Measurements from ENCODE around the gene TGFBR1.
A peak's percentile ranks its signal among the peaks of the same experiment; 100 is the strongest.

The TGFBR1 gene

GRCh38 chr9:99167119-99167518 lies 62.2 kb downstream of the TGFBR1 start:
- H3K36me3 Mint-ChIP-seq (ENCODE audit: low read depth), result no peaks in the 10 kb centered on the region
- no peaks in the 10 kb centered on the region for H3K9me3 Mint-ChIP-seq
- H3K27ac Mint-ChIP-seq, result no peak overlapping the region
- peaks cover 23% of the 10 kb centered on the region for H3K27me3 Mint-ChIP-seq (ENCODE audit: low read depth)
- H3K4me1 Mint-ChIP-seq, result peaks cover 31% of the 10 kb centered on the region
- no peak overlapping the region for H3K4me3 Mint-ChIP-seq
- TF ChIP-seq, protein P1, sequence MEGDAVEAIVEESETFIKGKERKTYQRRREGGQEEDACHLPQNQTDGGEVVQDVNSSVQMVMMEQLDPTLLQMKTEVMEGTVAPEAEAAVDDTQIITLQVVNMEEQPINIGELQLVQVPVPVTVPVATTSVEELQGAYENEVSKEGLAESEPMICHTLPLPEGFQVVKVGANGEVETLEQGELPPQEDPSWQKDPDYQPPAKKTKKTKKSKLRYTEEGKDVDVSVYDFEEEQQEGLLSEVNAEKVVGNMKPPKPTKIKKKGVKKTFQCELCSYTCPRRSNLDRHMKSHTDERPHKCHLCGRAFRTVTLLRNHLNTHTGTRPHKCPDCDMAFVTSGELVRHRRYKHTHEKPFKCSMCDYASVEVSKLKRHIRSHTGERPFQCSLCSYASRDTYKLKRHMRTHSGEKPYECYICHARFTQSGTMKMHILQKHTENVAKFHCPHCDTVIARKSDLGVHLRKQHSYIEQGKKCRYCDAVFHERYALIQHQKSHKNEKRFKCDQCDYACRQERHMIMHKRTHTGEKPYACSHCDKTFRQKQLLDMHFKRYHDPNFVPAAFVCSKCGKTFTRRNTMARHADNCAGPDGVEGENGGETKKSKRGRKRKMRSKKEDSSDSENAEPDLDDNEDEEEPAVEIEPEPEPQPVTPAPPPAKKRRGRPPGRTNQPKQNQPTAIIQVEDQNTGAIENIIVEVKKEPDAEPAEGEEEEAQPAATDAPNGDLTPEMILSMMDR (IDR thresholded peaks at IDR 0.05; ENCODE audit: unreplicated experiment in 3 of 3), result no peak

DNA sequence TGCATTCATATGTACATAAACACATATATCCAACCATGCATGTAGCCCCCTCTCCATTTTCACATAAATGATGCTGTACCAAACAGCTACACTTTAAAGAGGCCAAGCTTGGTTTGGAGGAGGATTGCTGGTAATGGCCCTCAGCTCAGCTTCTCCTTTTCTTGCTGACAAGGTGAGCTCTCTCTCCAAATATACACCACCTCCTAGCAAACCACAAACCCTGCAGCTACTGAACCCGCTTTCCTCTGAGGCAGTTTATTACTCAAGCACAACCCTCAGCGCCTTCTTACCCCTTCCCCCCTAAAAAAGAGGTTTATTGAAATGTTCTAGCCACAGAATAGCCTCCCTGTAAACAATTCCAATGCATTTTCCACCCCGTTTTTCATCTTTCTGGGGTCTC lies 62.8 kb downstream of the TGFBR1 start:
- no peaks in the 10 kb centered on the region for H3K36me3 Mint-ChIP-seq (ENCODE audit: low read depth)
- H3K27me3 Mint-ChIP-seq (ENCODE audit: low read depth), result peaks cover 22% of the 10 kb centered on the region
- TF ChIP-seq, protein P1 (IDR thresholded peaks at IDR 0.05; ENCODE audit: unreplicated experiment in 3 of 3), result no peak
- no peak overlapping the region for H3K4me3 Mint-ChIP-seq
- H3K27ac Mint-ChIP-seq, result no peak overlapping the region
- H3K4me1 Mint-ChIP-seq, result peaks cover 33% of the 10 kb centered on the region
- H3K9me3 Mint-ChIP-seq, result no peaks in the 10 kb centered on the region

GRCh38 chr9:99169086-99169485 lies 64.2 kb downstream of the TGFBR1 start:
- no peaks in the 10 kb centered on the region for H3K36me3 Mint-ChIP-seq (ENCODE audit: low read depth)
- H3K4me1 Mint-ChIP-seq, result peaks cover 47% of the 10 kb centered on the region
- H3K4me3 Mint-ChIP-seq, result no peak overlapping the region
- TF ChIP-seq, protein P1 (IDR thresholded peaks at IDR 0.05; ENCODE audit: unreplicated experiment in 3 of 3), result no peak
- H3K9me3 Mint-ChIP-seq, result no peaks in the 10 kb centered on the region
- H3K27ac Mint-ChIP-seq, result peak overlapping the region in 1 of 3 experiments; percentile 92
- H3K27me3 Mint-ChIP-seq (ENCODE audit: low read depth), result peaks cover 26% of the 10 kb centered on the region

DNA sequence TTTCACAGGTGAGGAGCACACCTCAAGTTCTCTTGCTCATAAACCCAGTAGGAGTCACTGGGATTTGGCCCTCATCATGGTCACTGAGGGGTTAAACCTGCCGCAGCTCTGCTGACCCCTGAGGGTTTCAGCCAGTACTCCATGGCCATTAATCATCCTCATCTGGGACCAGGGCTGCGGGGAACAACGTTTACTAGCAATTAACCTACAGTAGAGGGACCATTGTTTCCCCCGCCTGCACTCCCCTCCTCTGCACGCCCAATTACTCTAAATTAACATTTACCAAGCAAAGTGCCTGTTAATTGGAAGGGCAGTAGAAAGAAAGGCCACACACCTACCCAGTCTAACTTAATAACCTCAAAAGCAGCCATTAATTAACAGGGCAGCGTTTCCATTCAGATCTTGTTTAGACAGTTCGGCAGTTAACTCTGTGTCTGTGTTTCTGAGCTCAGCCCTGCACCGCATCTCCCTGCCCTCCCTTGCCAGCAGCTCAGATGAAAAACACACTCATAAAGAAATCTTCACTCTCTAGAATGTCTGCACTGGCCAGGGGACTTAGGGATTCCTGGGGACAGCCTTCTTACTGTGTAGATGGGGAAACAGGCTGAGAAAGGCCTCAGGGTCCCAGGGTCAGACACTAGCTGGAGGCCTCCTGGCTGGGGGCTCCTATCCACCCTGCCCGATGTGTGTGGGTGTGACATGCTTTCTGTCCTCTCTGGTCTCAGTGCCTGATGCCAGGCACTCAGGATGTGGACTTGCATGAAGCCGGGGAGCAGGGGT lies 65.3 kb downstream of the TGFBR1 start:
- Mint-ChIP-seq H3K27me3 (ENCODE audit: low read depth) (peaks cover 25% of the 10 kb centered on the region), H3K36me3 (ENCODE audit: low read depth) (no peaks in the 10 kb centered on the region), H3K4me1 (peaks cover 52% of the 10 kb centered on the region), H3K27ac (peak overlapping the region; percentile 63 to 92 (median 90)), H3K4me3 (peak overlapping the region; percentile 4 to 35 (median 29)), H3K9me3 (no peaks in the 10 kb centered on the region)
- TF ChIP-seq, protein P1 (IDR thresholded peaks at IDR 0.05; ENCODE audit: unreplicated experiment in 3 of 3), result peak in 2 of 3 experiments; percentile 20 to 30

DNA sequence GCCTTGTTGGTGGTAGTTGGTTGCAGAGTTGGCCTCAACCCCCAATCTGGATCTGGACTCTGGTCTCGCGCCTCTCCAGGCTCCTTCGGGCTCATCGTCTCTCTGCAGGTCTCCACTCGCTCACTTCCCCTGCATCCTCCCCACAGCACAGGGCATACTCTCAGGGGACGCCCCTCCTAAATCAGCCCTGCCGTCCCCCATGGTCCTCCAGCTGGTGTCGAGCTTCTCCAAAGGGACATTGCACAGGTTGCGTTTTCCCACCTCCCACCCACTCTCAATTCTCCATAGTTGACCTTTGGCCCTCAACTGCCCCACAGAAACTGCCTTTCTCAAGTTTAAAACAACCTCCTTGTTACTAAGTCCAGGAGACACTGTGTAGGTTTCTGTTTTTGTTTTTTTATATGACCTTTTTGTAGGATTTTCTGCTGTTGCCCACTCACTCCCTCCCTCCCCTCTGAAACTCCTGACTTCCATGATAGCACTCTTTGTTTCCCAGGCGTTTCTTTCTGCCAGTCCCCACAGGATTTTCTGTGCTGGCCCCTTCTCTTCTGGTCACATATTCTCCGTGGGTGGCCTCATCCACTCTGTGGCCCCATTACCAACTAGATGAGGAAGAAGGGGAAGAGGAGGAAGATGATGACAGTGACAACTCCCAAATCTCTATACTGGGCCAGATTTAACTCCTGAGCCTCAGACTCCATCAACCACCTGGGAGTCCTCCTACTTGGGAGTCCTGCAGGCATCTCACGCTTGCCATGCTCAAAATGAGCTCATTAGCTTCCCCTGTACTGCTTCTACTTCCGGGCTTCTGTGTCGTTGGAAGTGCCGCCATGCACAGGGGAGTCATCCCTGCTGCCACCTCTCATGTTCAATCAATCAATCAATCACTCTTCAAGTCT lies 66.6 kb downstream of the TGFBR1 start:
- H3K36me3 Mint-ChIP-seq (ENCODE audit: low read depth), result no peaks in the 10 kb centered on the region
- H3K27ac Mint-ChIP-seq, result peak overlapping the region; percentile 4 to 89 (median 65)
- TF ChIP-seq, protein P1 (IDR thresholded peaks at IDR 0.05; ENCODE audit: unreplicated experiment in 3 of 3), result no peak
- peaks cover 17% of the 10 kb centered on the region for H3K27me3 Mint-ChIP-seq (ENCODE audit: low read depth)
- peaks cover 56% of the 10 kb centered on the region for H3K4me1 Mint-ChIP-seq
- no peaks in the 10 kb centered on the region for H3K9me3 Mint-ChIP-seq
- H3K4me3 Mint-ChIP-seq, result peak overlapping the region in 2 of 3 experiments; percentile 17 to 56
